CD4-positive, alpha-beta T cell (primary cell): ENCODE measurements around the gene ARGLU1. TPM values are rescaled to one million over a fixed set of nuclear protein-coding genes. Genes with fewer than 3 reads are reported as not detected.

Experiments used
- ATAC-seq: fragments of 200-7000 bp; cut with Tn5 transposase; one replicate; pipeline ENCODE4 v1.10.0; 2022; ENCODE audit warnings: mild to moderate bottlenecking; ENCODE audit not compliant: poor library complexity
- CTCF ChIA-PET: fragments of 350-600 bp; sonication (Branson Sonifier 250); formaldehyde crosslinking; loops from one replicate; lab custom pipeline; 2021; ENCODE audit warnings: antibody characterized with exemption, inconsistent platforms; lab: Charles Lee
- POLR2A ChIA-PET: fragments of 350-600 bp; sonication (Branson Sonifier 250); formaldehyde crosslinking; loops from one replicate; lab custom pipeline; 2021; ENCODE audit warnings: antibody characterized with exemption, inconsistent platforms; lab: Charles Lee
- DNase-seq, 14 experiments: peaks; one replicate each; pipeline ENCODE4 v3.0.0-alpha.2; 2013 to 2020; ENCODE audit warnings: mixed read lengths in 2 of 14
- H3K27ac ChIP-seq, 2 donors: one replicate each; pipeline versions ENCODE4 v1.5.1 to v1.7.0; 2013; ENCODE audit warnings: low read length in 2 of 2, low read depth in 1 of 2, mild to moderate bottlenecking in 1 of 2
- H3K27me3 ChIP-seq, 2 experiments: 1 replicate in 1 of 2; 2 replicates in 1 of 2; pipeline versions ENCODE4 v1.6.1 to v1.7.0; 2013; ENCODE audit warnings: low read length in 2 of 2, control low read depth in 1 of 2, mild to moderate bottlenecking in 1 of 2, moderate library complexity in 1 of 2; ENCODE audit not compliant: insufficient read depth in 2 of 2, control insufficient read depth in 1 of 2
- H3K36me3 ChIP-seq: one replicate; pipeline ENCODE4 v1.6.1; 2013; ENCODE audit warnings: low read length, control low read depth; ENCODE audit not compliant: insufficient read depth
- H3K4me1 ChIP-seq: one replicate; pipeline ENCODE4 v1.6.1; 2013; ENCODE audit warnings: low read length, control low read depth; ENCODE audit not compliant: insufficient read depth
- H3K4me3 ChIP-seq: one replicate; pipeline ENCODE4 v1.5.1; 2013; ENCODE audit warnings: mild to moderate bottlenecking, low read length, moderate library complexity
- H3K9me3 ChIP-seq, 2 experiments: 1 replicate in 1 of 2; 2 replicates in 1 of 2; pipeline versions ENCODE4 v1.6.1 to v1.7.0; 2013; ENCODE audit warnings: low read length in 2 of 2, mild to moderate bottlenecking in 2 of 2, control low read depth in 1 of 2, moderate library complexity in 1 of 2; ENCODE audit not compliant: control insufficient read depth in 1 of 2, insufficient read depth in 1 of 2
- H3K27ac Mint-ChIP-seq: one replicate; pipeline ENCODE4 v1.8.0; 2020; ENCODE audit warnings: mixed read lengths
- H3K27me3 Mint-ChIP-seq: one replicate; pipeline ENCODE4 v1.8.0; 2021; ENCODE audit warnings: mixed read lengths
- H3K36me3 Mint-ChIP-seq: one replicate; pipeline ENCODE4 v1.8.0; 2021; ENCODE audit warnings: low read depth, mixed read lengths
- H3K4me1 Mint-ChIP-seq: one replicate; pipeline ENCODE4 v1.8.0; 2021; ENCODE audit warnings: low read depth, mixed read lengths
- H3K4me3 Mint-ChIP-seq: one replicate; pipeline ENCODE4 v1.8.0; 2020; ENCODE audit warnings: mild to moderate bottlenecking, mixed read lengths
- H3K9me3 Mint-ChIP-seq: one replicate; pipeline ENCODE4 v1.8.0; 2020; ENCODE audit warnings: mixed read lengths
- CTCF ChIP-seq: fragments of 200-600 bp; IDR thresholded peaks from one replicate; pipeline ENCODE4 v1.8.0; 2022; ENCODE audit warnings: antibody characterized with exemption, mild to moderate bottlenecking
- intact Hi-C, 2 experiments: fragments of 100-400 bp; cut with DNase I in 1 of 2; cut with micrococcal nuclease in 1 of 2; formaldehyde crosslinking; loops; one replicate each; pipeline versions ENCODE4 v1.15.1 to v1.9.0; 2023 to 2025; cut with DNase I, micrococcal nuclease
- total RNA-seq, 174 experiments: library from RNA in 2 of 174; stranded (reverse) in 2 of 174; gene quantifications; one replicate each; pipeline ENCODE4 v1.2.3 and lab custom pipeline; 2021 to 2026

The ARGLU1 gene
- total RNA-seq, 2 experiments from 2014 or later, result 146 to 152 TPM

GRCh38 chr13:106566641-106567473, 1.1 kb downstream of the ARGLU1 start:
- Mint-ChIP-seq H3K9me3 (no peaks in the 10 kb centered on the region), H3K27ac (peak overlapping the region; percentile 92), H3K4me3 (peak overlapping the region; percentile 94), H3K4me1 (peaks cover 69% of the 10 kb centered on the region), H3K36me3 (peaks cover 24% of the 10 kb centered on the region), H3K27me3 (no peaks in the 10 kb centered on the region)
- no peaks in the 10 kb centered on the region for H3K36me3 ChIP-seq
- peak overlapping the region in 1 of 2 donors; percentile 95 for H3K27ac ChIP-seq
- CTCF ChIA-PET, result interaction anchor here (2.3 kb wide), 2 partner anchors 30 kb away, joined by 9 to 16 read pairs; partner anchors contain the start of gene EFNB2
- POLR2A ChIA-PET, result interaction anchor here (0.9 to 3.6 kb wide), 5 partner anchors 14 to 1427 kb away, joined by 3 to 35 read pairs (median 4); partner anchors contain the start of gene EFNB2
- no peaks in the 10 kb centered on the region for H3K9me3 ChIP-seq
- ATAC-seq (no peak), DNase-seq (peak in 11 of 14 experiments; percentile 2 to 55 (median 20))
- no peak for TF ChIP-seq CTCF
- peak overlapping the region; percentile 91 for H3K4me3 ChIP-seq
- no peaks in the 10 kb centered on the region for H3K27me3 ChIP-seq
- H3K4me1 ChIP-seq, result peaks cover 34% of the 10 kb centered on the region
- intact Hi-C loops, result loop anchor here (1.0 to 5.0 kb wide), 3 partner anchors 30 to 1650 kb away; partner anchors contain the start of genes ABHD13 (in 1 of the 2), EFNB2 (in 1 of the 2) and LIG4 (in 1 of the 2)

- Histone ChIP-seq H3K4me1 (peaks cover 38% of the 10 kb centered on the region), H3K27me3 (no peaks in the 10 kb centered on the region), H3K36me3 (no peaks in the 10 kb centered on the region), H3K4me3 (peak overlapping the region; percentile 91), H3K27ac (no peak overlapping the region), H3K9me3 (no peaks in the 10 kb centered on the region)
- POLR2A ChIA-PET, result interaction anchor here (0.8 to 3.6 kb wide), 2 partner anchors 26 to 30 kb away, joined by 3 to 35 read pairs; partner anchors contain the start of gene EFNB2
- Mint-ChIP-seq H3K4me3 (peak overlapping the region; percentile 94), H3K9me3 (no peaks in the 10 kb centered on the region), H3K27ac (peak overlapping the region; percentile 92), H3K27me3 (no peaks in the 10 kb centered on the region), H3K36me3 (peaks cover 28% of the 10 kb centered on the region), H3K4me1 (peaks cover 77% of the 10 kb centered on the region)
- DNase-seq (peak in 1 of 14 experiments; percentile 11), ATAC-seq (no peak)
- intact Hi-C loops, result loop anchor here in 1 of 2 experiments (5.0 kb wide), 1 partner anchor 1652 kb away; the partner anchor contains the start of genes ABHD13 and LIG4
- CTCF ChIA-PET, result interaction anchor here (2.3 kb wide), 1 partner anchor 29 kb away, joined by 9 read pairs; no protein-coding TSS in a partner anchor
- TF ChIP-seq CTCF, result no peak
Observed at GRCh38 chr13:106565127-106565775, 2.7 kb downstream of the ARGLU1 start.

- H3K4me3 ChIP-seq, result no peak overlapping the region
Observed at GRCh38 chr13:106562301-106562700, 5.6 kb downstream of the ARGLU1 start.

More at GRCh38 chr13:106562301-106562700, 5.6 kb downstream of the ARGLU1 start:
- ATAC-seq (no peak), DNase-seq (no peak)
- ChIA-PET POLR2A (no interaction called here), CTCF (interaction anchor here (0.8 to 1.6 kb wide), 2 partner anchors 26 to 58 kb away, joined by 3 read pairs; no protein-coding TSS in a partner anchor)
- H3K36me3 Mint-ChIP-seq, result peaks cover 41% of the 10 kb centered on the region
- no peaks in the 10 kb centered on the region for H3K27me3 ChIP-seq
- no peak for TF ChIP-seq CTCF
- H3K36me3 ChIP-seq, result peaks cover 23% of the 10 kb centered on the region
- H3K4me1 ChIP-seq, result peaks cover 29% of the 10 kb centered on the region
- H3K4me1 Mint-ChIP-seq, result peaks cover 89% of the 10 kb centered on the region
- peak overlapping the region; percentile 53 for H3K27ac Mint-ChIP-seq
- H3K27ac ChIP-seq, result no peak overlapping the region
- no peaks in the 10 kb centered on the region for H3K9me3 ChIP-seq
- no peaks in the 10 kb centered on the region for H3K27me3 Mint-ChIP-seq
- no peaks in the 10 kb centered on the region for H3K9me3 Mint-ChIP-seq
- intact Hi-C loops, result no loop called here
- peak overlapping the region; percentile 9 for H3K4me3 Mint-ChIP-seq
